ENCODE results near the gene POGZ.
A peak's percentile ranks its signal among the peaks of the same experiment; 100 is the strongest.

POGZ gene

GRCh38 chr1:151459331-151460046 lies at the start of gene POGZ:
TSS of gene POGZ (minus strand) at chr1:151459494. CDS start at chr1:151442204, 17,290 bp downstream.
- DNase-seq (ENCODE audit: extremely low spot score, insufficient read length, low read depth) (peak; percentile 85), FAIRE-seq (peak; percentile 75)

GRCh38 chr1:151508833-151509232 lies 49.5 kb upstream of the POGZ start:
- FAIRE-seq (no peak), DNase-seq (ENCODE audit: extremely low spot score, insufficient read length, low read depth) (no peak)

DNA sequence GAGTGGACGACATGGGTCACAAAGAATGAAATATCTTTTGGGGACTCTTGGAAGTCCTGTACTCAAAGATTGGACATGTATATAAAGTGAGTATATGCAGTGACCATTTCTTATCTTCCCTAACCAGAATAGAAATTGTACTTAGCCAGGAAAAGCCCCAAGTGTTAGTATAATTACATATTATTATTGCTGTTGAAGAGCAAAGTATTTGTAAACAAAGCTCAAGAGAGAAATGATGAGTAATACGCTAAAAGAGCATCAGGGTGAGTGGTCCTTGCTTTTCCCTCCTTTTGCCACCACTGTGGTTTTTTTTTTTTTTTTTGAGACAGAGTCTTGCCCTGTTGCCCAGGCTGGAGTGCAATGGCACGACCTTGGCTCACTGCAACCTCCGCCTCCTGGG lies 45.5 kb upstream of the POGZ start:
- DNase-seq (ENCODE audit: extremely low spot score, insufficient read length, low read depth) (no peak), FAIRE-seq (no peak)

- no peak for DNase-seq (ENCODE audit: extremely low spot score, insufficient read length, low read depth)
- FAIRE-seq: no peak
Observed at GRCh38 chr1:151504252-151504651, 45.0 kb upstream of the POGZ start.

DNA sequence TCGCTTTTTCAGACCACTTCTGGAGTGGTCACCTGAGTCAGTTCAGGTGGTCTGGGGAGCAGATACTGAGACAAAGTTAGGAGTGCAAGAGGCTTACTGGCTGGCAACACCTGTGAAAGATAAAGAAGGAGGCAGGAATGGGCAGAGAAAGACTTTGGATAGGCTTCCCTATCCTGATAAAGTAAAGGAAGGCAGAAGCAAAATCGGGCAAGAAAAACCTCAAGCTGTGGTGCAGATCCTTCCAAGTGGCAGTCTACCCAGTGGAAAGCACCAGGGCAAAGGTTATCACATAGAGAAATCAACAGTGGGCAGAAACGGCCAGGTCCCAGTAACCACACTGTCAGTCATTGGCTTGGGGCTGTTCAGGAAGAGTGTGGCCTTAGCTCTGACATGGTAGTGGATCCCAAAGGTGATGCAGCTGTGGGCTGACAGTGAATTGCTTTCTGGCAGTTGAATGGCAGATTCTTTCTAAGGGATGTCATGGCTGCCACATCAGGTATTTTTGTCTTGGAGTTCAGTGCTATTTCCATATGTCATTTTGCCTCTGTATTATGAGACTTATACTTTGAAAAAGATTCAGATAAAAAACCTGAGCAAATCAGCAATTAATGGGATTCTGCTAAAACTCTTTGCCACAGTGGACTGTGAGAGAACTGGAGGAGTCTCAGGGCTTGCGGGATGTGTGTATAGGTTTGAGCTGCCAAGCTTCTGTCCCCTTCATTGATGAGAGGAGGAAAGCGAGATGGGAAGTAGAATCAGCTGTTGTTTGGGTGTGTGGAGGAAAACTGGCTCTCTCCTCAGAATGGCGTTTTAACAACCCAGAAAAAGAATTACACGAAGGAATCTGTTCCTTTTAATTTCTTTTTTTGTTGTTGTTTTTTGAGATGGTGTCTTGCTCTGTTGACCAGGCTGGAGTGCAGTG lies 43.8 kb upstream of the POGZ start:
- FAIRE-seq: peak; percentile 18

GRCh38 chr1:151502035-151502700 lies 42.9 kb upstream of the POGZ start:
- no peak for DNase-seq (ENCODE audit: extremely low spot score, insufficient read length, low read depth)
- FAIRE-seq: no peak

More for the DNA sequence above, 43.8 kb upstream of the POGZ start:
- DNase-seq (ENCODE audit: extremely low spot score, insufficient read length, low read depth): no peak

GRCh38 chr1:151501474-151501873 lies 42.2 kb upstream of the POGZ start:
- FAIRE-seq (no peak), DNase-seq (ENCODE audit: extremely low spot score, insufficient read length, low read depth) (no peak)

- DNase-seq (ENCODE audit: extremely low spot score, insufficient read length, low read depth) (no peak), FAIRE-seq (no peak)
Observed at GRCh38 chr1:151499930-151500329, 40.6 kb upstream of the POGZ start.

DNA sequence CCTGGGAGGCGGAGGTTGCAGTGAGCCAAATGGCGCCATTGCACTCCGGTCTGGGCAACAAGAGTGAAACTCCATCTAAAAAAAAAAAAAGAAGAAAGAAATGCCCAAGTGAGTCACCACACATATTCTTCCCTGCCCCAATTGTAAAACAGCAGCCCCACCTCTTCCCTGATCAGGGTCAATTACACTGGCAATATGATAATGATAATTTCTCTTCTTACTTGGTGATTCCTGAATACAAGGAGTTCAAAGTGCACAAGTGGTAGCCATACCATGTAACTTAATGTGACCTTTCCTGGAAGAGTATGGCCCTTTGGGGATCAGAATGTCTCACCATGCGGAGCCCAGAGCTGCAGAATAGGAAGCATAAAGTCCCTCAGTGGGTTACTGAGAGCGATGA lies 40.1 kb upstream of the POGZ start:
- FAIRE-seq: no peak
- DNase-seq (ENCODE audit: extremely low spot score, insufficient read length, low read depth): no peak

- no peak for FAIRE-seq
- DNase-seq (ENCODE audit: extremely low spot score, insufficient read length, low read depth): no peak
Observed at GRCh38 chr1:151495316-151495715, 36.0 kb upstream of the POGZ start.

GRCh38 chr1:151494741-151495281 lies 35.5 kb upstream of the POGZ start:
- FAIRE-seq: peak; percentile 18
- no peak for DNase-seq (ENCODE audit: extremely low spot score, insufficient read length, low read depth)

DNA sequence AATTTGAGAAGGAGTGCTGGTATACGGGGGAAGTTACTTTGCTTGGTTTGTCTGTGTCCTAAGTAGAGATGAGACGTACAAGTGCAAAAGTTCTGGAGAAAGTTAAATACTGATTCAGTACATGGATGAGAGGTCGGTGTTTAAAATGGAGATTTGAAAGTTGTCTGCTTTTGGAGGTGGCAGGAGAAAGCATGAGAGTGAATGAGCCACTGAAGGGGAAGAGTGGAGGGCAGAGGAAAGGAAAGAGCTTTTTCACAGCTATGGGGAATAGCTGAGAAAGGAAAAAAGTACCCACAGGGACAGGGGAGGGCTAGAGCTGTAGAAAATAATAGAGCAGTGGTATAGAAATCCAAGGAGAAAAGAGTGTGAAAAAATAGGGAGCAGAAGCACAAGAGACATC lies 33.7 kb upstream of the POGZ start:
- DNase-seq (ENCODE audit: extremely low spot score, insufficient read length, low read depth): no peak
- no peak for FAIRE-seq

DNA sequence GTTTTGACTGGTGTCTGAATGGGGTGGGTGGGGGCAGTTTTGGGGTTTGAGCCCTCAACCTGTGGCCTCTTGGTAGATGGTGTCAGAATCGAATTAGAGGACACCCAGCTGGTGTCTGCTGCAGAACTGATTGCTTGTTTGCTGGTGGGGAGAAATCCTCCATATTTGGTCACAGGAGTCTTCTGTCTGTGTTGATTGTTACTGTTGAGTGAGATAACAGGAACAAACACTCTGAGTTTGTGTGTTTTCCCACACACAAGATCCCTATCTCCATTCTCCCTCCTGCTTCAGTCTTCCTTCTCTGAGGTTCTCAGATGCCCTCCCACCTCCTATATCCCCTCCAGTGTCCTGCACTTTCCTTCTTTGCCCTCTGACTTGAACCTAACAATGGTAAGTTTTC lies 32.8 kb upstream of the POGZ start:
- FAIRE-seq: no peak
- no peak for DNase-seq (ENCODE audit: extremely low spot score, insufficient read length, low read depth)

DNA sequence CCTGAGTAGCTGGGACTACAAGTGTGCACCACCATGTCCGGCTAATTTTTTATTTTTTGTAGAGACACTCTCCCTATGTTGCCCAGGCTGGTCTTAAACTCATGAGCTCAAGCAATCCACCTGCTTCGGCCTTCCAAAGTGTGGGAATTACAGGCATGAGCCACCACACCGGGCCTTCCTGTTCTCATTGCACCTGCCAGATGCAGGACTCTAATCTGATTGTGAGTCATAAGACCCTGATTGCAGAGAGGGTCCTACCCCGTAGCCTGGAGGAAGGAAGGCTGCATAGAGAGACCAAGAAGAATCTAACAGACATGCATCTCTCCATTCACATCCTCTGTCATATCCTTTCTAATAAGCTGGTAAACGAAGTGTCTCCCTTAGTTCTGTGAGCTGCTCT lies 32.3 kb upstream of the POGZ start:
- DNase-seq (ENCODE audit: extremely low spot score, insufficient read length, low read depth) (no peak), FAIRE-seq (no peak)

- FAIRE-seq: no peak
- no peak for DNase-seq (ENCODE audit: extremely low spot score, insufficient read length, low read depth)
Observed at GRCh38 chr1:151486557-151486956, 27.3 kb upstream of the POGZ start.

DNA sequence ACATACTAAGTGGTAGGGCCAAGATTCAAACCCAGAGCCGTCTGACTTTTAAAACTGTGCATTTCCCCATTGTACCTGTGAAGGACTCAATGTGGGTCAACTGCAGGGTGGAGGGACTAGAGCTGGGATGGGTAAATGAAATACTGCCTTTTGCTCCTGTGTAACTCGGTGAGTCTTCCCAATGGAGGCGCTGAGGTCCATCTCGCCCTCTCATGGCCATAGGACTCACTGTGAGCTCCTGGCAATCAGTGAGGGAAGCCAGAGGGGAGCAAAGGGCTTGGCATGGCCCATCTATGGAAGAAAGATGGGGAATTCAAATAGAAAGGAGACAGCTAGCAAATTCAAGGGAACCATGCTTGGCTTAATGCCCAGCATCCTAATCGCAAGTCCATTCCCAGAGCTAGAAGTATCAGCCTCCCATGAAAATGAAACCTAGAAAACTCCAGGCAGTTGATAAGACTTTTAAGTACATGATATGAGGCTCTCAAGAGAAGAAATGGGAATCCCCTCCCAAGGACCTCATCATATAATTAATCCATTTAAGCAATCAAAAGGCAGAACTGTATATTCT lies 26.5 kb upstream of the POGZ start:
- DNase-seq (ENCODE audit: extremely low spot score, insufficient read length, low read depth) (no peak), FAIRE-seq (no peak)

DNA sequence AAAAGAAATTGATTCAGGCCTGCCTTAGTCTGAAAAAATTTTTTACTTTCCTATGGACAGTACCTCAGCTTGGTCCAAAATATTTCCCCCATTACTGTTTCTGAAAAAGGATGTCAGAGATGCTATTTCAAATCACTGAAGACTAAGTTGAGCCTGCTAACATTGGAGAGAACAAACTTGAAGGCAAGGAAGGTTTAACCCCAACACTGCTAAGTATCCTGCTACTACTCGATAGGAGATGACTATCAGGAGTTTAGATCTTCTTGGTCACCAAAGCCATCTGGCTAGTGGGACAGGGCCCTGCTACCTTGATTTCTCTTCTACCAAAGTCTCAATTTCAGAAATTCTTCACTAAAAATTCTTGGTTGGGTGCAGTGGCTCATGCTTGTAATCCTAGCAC lies 22.7 kb upstream of the POGZ start:
- DNase-seq (ENCODE audit: extremely low spot score, insufficient read length, low read depth) (no peak), FAIRE-seq (no peak)

GRCh38 chr1:151479462-151479861 lies 20.2 kb upstream of the POGZ start:
- no peak for DNase-seq (ENCODE audit: extremely low spot score, insufficient read length, low read depth)
- no peak for FAIRE-seq

DNA sequence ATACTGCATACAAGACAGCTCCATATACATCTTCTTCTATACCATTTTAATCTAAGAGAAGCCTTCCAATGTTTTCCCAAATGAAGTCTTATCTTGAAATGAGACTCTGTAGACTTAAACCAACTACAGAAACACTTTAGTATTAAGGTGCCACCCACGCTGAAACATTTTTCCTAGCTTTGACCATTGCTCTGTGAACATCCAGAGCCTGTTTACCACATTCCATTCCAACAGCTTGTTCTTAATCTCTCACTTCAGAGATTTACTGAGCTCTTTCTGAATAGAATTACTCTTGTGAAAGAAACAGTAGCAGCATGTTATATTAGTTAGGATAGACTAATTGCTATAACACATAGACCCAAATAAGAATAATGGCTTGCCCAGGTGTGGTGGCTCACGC lies 19.6 kb upstream of the POGZ start:
- no peak for DNase-seq (ENCODE audit: extremely low spot score, insufficient read length, low read depth)
- no peak for FAIRE-seq

DNA sequence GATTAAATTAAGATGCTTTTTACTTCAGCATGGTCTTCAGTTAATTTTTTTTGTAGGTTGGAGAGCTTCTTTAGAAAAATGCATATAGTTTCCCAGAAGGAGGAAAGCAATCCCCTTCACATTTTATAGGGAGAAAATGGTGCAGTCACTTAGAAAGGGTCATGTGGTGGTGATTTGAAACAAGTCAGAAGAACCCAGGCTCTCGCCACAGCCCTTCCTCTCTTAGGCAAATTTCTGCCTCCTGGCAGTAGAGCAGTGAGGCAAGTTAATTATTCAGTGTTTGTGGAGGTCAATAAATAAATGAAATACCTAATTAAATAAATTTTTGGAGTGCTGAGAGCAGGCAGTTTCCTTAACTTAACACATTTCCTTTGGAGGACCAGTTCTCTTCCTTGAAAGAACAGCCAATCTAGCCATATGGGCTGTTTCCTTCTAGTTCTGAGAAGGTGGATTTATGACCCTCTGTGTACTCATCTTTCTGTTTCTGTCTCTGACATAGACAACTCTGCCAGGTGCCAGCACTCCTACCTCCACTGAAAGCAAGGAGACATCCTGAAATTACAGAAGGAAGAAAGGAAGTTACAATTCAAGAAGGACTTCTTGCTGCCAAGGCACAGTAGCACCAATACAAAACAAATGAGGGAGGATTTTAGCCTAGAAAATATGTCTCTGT lies 19.0 kb upstream of the POGZ start:
- no peak for FAIRE-seq
- no peak for DNase-seq (ENCODE audit: extremely low spot score, insufficient read length, low read depth)
